Activated naive CD4-positive, alpha-beta T cell treated with anti-CD3 and anti-CD28 coated beads, Interleukin-2, amount 10 ng/mL, durations not matched to agents 7 days and 5 days (primary cell): ENCODE results near the gene BAIAP2L2.
"Not testable (repeated sequence)": the region's sequence is repeated elsewhere in the genome, so short reads cannot be mapped to it uniquely, and the experiment has no call there.

Experiments used
- CTCF ChIA-PET: fragments of 350-600 bp; sonication (Branson Sonifier 250); formaldehyde crosslinking; loops from one replicate; lab custom pipeline; 2021; ENCODE audit warnings: antibody characterized with exemption; lab: Charles Lee
- DNase-seq: peaks from one replicate; pipeline ENCODE4 v3.0.0-alpha.2; 2020
- H3K27ac Mint-ChIP-seq: one replicate; pipeline ENCODE4 v1.8.0; 2021; ENCODE audit warnings: mild to moderate bottlenecking, moderate library complexity, mixed read lengths
- H3K27me3 Mint-ChIP-seq: one replicate; pipeline ENCODE4 v1.8.0; 2021; ENCODE audit warnings: mild to moderate bottlenecking, mixed read lengths
- H3K36me3 Mint-ChIP-seq: one replicate; pipeline ENCODE4 v1.8.0; 2021; ENCODE audit warnings: mixed read lengths
- H3K4me1 Mint-ChIP-seq: one replicate; pipeline ENCODE4 v1.8.0; 2021; ENCODE audit warnings: mixed read lengths
- H3K4me3 Mint-ChIP-seq: one replicate; pipeline ENCODE4 v1.8.0; 2021; ENCODE audit warnings: mild to moderate bottlenecking, moderate library complexity, mixed read lengths
- H3K9me3 Mint-ChIP-seq: one replicate; pipeline ENCODE4 v1.8.0; 2021; ENCODE audit warnings: mixed read lengths

The BAIAP2L2 gene

GRCh38 chr22:38041760-38042487 is 68.6 kb downstream of the BAIAP2L2 start:
- Mint-ChIP-seq H3K27ac (no peak overlapping the region), H3K9me3 (no peaks in the 10 kb centered on the region), H3K27me3 (peaks cover 19% of the 10 kb centered on the region), H3K4me3 (no peak overlapping the region), H3K4me1 (no peaks in the 10 kb centered on the region), H3K36me3 (no peaks in the 10 kb centered on the region)
- no peak for DNase-seq
- CTCF ChIA-PET, result interaction anchor here (2.7 kb wide), 1 partner anchor 10 kb away, joined by 10 read pairs; no protein-coding TSS in a partner anchor

GRCh38 chr22:38040953-38041759 is 69.3 kb downstream of the BAIAP2L2 start:
- Mint-ChIP-seq H3K4me1 (no peaks in the 10 kb centered on the region), H3K4me3 (no peak overlapping the region), H3K36me3 (no peaks in the 10 kb centered on the region), H3K9me3 (no peaks in the 10 kb centered on the region), H3K27ac (no peak overlapping the region), H3K27me3 (peaks cover 16% of the 10 kb centered on the region)
- CTCF ChIA-PET, result no interaction called here
- no peak for DNase-seq

DNA sequence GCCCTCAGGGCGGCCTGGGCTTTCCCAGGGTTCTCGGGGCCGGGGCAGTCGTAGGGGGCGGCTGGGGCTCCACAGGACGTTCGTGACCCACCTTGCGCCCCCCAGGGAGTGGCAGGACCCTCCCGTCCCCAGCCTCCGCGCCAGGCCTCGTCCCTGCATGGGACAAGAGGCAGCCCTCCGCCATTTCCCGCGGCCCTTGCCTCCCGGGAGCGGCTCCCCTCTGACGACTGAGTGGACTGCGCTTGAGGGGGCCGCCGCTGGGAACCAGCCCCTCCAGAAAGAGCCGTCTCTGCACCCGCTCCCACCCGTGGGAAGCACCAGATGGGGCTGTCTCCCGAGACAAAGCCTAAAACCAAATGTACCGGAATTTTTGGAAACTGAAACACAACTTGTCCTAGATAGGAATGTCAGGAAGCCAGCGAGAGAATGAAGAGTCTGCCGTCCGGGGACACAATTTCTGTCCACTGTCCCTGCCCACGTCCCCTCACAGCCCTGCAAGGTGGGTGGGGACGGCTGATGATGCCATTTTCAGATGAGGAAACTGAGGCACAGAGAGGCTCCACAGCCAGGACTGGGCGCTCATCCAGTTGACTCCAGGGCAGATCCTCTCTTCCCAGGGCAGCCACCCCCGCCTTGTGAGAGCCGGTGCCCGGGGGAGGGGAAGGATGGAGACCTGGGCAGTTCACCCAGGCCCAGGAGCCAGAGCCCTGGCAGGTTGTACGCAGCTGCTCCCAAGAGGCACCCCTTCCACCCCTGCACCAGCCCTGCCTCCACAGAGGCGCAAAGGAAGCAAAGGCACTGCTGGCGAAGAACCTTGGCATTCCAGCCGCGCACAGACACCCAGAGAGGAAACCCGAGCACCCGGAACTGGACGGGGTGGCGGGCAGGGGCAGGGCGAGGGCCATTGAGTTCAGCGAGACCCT is 71.3 kb downstream of the BAIAP2L2 start:
- Mint-ChIP-seq H3K27me3 (peaks cover 16% of the 10 kb centered on the region), H3K9me3 (no peaks in the 10 kb centered on the region), H3K4me3 (no peak overlapping the region)

DNA sequence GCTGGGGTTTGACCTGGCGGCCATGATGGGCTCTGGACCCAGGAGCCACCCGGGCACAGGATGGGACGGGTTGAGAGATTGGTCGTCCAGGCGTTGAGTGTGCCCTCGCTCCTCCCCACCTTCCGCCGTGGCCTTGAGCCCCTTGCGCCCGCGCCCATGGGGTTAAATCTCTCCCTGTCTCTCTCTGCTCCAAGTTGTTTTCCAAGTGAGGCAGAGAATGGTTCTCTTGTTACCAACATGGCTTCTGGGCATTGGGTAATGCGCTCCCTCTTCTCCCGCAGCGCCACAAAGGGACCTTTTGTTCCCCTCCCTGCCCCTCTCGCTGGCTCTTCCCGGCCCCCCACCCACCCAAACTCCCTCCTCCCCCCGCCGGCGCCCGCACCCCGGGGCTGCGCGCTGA is 72.1 kb downstream of the BAIAP2L2 start:
- H3K4me3 Mint-ChIP-seq, result no peak overlapping the region
- H3K27me3 Mint-ChIP-seq, result peaks cover 13% of the 10 kb centered on the region
- no peak overlapping the region for H3K27ac Mint-ChIP-seq
- CTCF ChIA-PET, result no interaction called here
- no peak for DNase-seq
- no peaks in the 10 kb centered on the region for H3K36me3 Mint-ChIP-seq
- H3K4me1 Mint-ChIP-seq, result no peaks in the 10 kb centered on the region
- H3K9me3 Mint-ChIP-seq, result no peaks in the 10 kb centered on the region

More for the DNA sequence above, 71.3 kb downstream of the BAIAP2L2 start:
- no peak for DNase-seq
- H3K27ac Mint-ChIP-seq, result no peak overlapping the region
- no peaks in the 10 kb centered on the region for H3K36me3 Mint-ChIP-seq
- H3K4me1 Mint-ChIP-seq, result no peaks in the 10 kb centered on the region
- CTCF ChIA-PET, result no interaction called here

DNA sequence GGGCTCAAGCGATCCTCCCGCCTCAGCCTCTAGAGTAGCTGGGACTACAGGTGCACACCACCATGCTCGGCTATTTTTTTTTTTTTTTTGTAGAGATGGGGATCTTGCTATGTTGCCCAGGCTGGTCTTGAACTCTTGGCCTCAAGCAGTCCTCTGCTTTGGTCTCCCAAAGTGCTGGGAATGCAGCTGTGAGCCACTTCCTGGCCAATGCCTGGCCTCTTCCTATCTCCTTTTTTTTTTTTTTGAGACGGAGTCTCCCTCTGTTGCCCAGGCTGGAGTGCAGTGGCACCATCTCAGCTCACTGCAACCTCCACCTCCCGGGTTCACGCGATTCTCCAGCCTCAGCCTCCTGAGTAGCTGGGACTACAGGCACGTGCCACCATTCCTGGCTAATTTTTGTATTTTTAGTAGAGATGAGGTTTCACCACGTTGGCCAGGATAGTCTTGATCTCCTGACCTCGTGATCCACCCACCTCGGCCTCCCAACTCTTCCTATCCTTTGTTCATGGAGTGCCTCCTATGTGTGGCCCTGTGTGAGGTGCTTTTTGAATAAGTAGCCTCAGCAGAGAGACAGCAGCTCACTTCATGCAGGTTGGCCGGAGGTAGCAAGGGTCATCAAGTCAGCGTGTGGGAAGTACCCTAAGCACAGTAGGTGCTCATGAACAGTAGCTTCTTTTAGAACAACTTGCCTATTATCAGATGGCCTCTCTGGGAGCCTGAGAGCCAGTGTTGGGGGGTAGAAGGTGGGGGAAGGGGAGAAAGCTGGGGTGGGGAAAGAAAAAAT is 72.9 kb downstream of the BAIAP2L2 start:
- H3K4me1 Mint-ChIP-seq, H3K9me3 Mint-ChIP-seq, H3K4me3 Mint-ChIP-seq, CTCF ChIA-PET, DNase-seq, H3K36me3 Mint-ChIP-seq, H3K27me3 Mint-ChIP-seq: not testable (repeated sequence)
- H3K27ac Mint-ChIP-seq, result peak overlapping the region; percentile 34

DNA sequence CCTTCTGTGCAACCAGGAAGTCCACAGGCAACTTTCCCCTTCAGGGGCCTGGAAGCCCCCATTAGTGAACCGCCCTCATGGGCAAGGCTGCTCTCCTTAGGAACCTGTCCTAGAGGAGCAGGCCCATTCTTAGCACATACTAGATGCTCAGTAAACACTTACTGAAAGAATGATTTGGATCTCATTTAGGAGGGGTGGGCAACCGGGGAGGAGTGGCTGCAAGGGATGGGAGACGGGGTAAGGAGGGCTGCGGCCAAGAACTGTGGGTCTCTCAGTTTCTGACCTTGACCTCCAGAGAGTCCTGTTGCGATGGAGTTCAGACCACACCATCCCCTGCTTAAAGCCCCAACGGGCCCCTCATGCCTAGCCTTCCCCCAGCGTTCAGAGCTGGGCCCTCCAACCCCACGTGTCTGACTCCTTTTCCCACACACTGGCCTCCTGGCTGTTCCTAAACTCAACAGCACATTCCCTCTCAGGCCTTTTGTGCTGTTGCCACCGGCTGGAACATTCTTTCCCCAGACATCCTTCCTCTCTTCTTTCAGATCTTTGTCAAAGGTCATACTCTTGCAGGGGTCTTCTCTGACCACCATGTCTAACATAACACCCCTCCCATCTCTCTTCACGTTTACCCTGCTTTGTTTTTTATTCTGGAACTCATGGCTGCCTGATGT is 74.0 kb downstream of the BAIAP2L2 start:
- CTCF ChIA-PET, result no interaction called here
- Mint-ChIP-seq H3K27me3 (peaks cover 4% of the 10 kb centered on the region), H3K9me3 (no peaks in the 10 kb centered on the region), H3K4me3 (no peak overlapping the region), H3K36me3 (no peaks in the 10 kb centered on the region), H3K27ac (no peak overlapping the region), H3K4me1 (no peaks in the 10 kb centered on the region)
- DNase-seq, result no peak

DNA sequence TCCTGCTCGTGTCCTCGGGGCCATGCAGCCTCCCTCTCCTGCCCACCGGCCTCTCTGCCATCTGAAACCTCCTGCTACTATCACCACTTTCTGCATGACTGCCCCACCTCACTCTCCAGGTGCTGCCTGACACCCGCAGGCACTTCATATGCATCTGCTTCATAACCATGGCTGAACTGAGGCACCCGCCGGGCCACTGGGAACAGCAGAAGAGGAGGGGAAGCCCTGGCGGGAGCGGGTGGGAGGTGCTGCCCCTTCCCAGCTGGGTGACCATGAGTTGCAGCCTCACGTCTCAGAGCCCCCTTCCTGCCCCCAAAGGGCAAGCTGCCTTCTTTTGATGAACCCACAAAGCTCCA is 75.0 kb downstream of the BAIAP2L2 start:
- no peak for DNase-seq
- Mint-ChIP-seq H3K4me3 (no peak overlapping the region), H3K36me3 (no peaks in the 10 kb centered on the region), H3K9me3 (no peaks in the 10 kb centered on the region), H3K27me3 (no peaks in the 10 kb centered on the region), H3K4me1 (no peaks in the 10 kb centered on the region), H3K27ac (no peak overlapping the region)
- CTCF ChIA-PET, result no interaction called here
